Measurements from ENCODE around the gene EHD4. TPM values are rescaled to one million over a fixed set of nuclear protein-coding genes. Genes with fewer than 3 reads are reported as not detected.

EHD4 gene
- total and polyA plus RNA-seq, 12 donors = 23.4 to 62.7 (median 43.2) TPM

GRCh38 chr15:41917767-41918430 lies 54.5 kb downstream of the EHD4 start:
- Histone ChIP-seq H3K4me3 (peak overlapping the region in 1 of 10 donors; percentile 0), H3K4me1 (peaks cover 38 to 100% (median 100%) of the 10 kb centered on the region in 9 donors), H3K9me3 (no peaks in the 10 kb centered on the region), H3K27ac (peak overlapping the region; percentile 61 to 87 (median 77)), H3K27me3 (no peaks in the 10 kb centered on the region), H3K36me3 (peaks cover 0 to 57% (median 8%) of the 10 kb centered on the region in 9 donors)
- no peak for TF ChIP-seq CTCF (IDR thresholded peaks at IDR 0.05)
- intact Hi-C loops (cut with DNase I) = loop anchor here in 4 of 10 donors (5.0 to 10.0 kb wide), 4 partner anchors 47 to 57 kb away; partner anchors contain the start of gene EHD4 (in 2 of the 4)
- ATAC-seq (peak in 6 of 8 donors; percentile 17 to 67 (median 52)), DNase-seq (peak; percentile 37 to 47)
- 39 to 45% methylated on average over 10 of the region's 10 CpGs for WGBS, 2 donors

GRCh38 chr15:41915255-41915994 lies 56.9 kb downstream of the EHD4 start:
- no peak overlapping the region for H3K4me3 ChIP-seq
- no peaks in the 10 kb centered on the region for H3K27me3 ChIP-seq
- no peak for DNase-seq
- H3K27ac ChIP-seq = peak overlapping the region; percentile 61 to 87 (median 77)
- H3K9me3 ChIP-seq = no peaks in the 10 kb centered on the region
- intact Hi-C loops (cut with DNase I) = loop anchor here in 4 of 10 donors (5.0 to 10.0 kb wide), 4 partner anchors 49 to 59 kb away; partner anchors contain the start of gene EHD4 (in 2 of the 4)
- 83 to 87% methylated on average over 6 of the region's 6 CpGs for WGBS, 2 donors
- ATAC-seq = no peak
- peaks cover 0 to 74% (median 8%) of the 10 kb centered on the region in 9 donors for H3K36me3 ChIP-seq
- no peak for TF ChIP-seq CTCF (IDR thresholded peaks at IDR 0.05)
- H3K4me1 ChIP-seq = peaks cover 28 to 98% (median 91%) of the 10 kb centered on the region in 9 donors

DNA sequence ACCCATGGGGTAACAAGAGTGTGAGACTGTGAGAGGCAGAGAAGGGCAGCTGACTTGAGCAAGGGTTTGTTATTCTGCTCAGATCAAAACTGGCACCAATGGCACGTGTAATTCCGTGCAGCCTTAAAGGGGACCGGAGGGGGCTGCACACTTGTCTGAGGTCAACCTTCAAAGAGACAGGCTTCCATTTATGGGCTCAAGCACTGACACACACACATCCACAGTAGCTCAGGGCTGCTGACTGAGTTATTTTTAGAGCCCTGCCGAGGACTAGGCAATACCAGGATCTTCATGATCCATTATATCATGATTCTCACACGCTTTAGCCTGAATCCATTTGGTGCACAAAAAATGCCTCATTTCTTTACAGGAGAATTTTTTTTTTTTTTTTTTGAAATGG lies 57.9 kb downstream of the EHD4 start:
- H3K9me3 ChIP-seq = no peaks in the 10 kb centered on the region
- ATAC-seq (peak; percentile 31 to 82 (median 69)), DNase-seq (peak in 1 of 2 donors; percentile 60)
- peaks cover 23 to 93% (median 83%) of the 10 kb centered on the region in 9 donors for H3K4me1 ChIP-seq
- H3K27me3 ChIP-seq = no peaks in the 10 kb centered on the region
- 47 to 52% methylated on average over 5 of the region's 5 CpGs for WGBS, 2 donors
- intact Hi-C loops (cut with DNase I) = loop anchor here in 3 of 10 donors (5.0 to 10.0 kb wide), 3 partner anchors 43 to 60 kb away; partner anchors contain the start of gene EHD4 (in 1 of the 3)
- H3K4me3 ChIP-seq = no peak overlapping the region
- H3K27ac ChIP-seq = peak overlapping the region; percentile 61 to 87 (median 77)
- no peak for TF ChIP-seq CTCF (IDR thresholded peaks at IDR 0.05)
- H3K36me3 ChIP-seq = peaks cover 0 to 81% (median 14%) of the 10 kb centered on the region in 9 donors

GRCh38 chr15:41913256-41913655 lies 59.1 kb downstream of the EHD4 start:
- no peaks in the 10 kb centered on the region for H3K9me3 ChIP-seq
- TF ChIP-seq CTCF (IDR thresholded peaks at IDR 0.05) = no peak
- no peaks in the 10 kb centered on the region for H3K27me3 ChIP-seq
- H3K4me1 ChIP-seq = peaks cover 20 to 93% (median 71%) of the 10 kb centered on the region in 9 donors
- H3K27ac ChIP-seq = peak overlapping the region in 9 of 10 donors; percentile 61 to 87 (median 78)
- DNase-seq (no peak), ATAC-seq (no peak)
- intact Hi-C loops (cut with DNase I) = loop anchor here in 3 of 10 donors (5.0 to 10.0 kb wide), 3 partner anchors 44 to 62 kb away; partner anchors contain the start of gene EHD4 (in 1 of the 3)
- WGBS, 2 donors = 67 to 79% methylated on average over 3 of the region's 3 CpGs
- no peak overlapping the region for H3K4me3 ChIP-seq
- peaks cover 0 to 81% (median 21%) of the 10 kb centered on the region in 9 donors for H3K36me3 ChIP-seq
